Epithelial cell of proximal tubule (primary cell): ENCODE measurements around the gene KLHL26. TPM values are rescaled to one million over a fixed set of nuclear protein-coding genes. Genes with fewer than 3 reads are reported as not detected.

Experiments used
- DNase-seq: peaks from one replicate; pipeline ENCODE4 v3.0.0-alpha.2; 2011; ENCODE audit warnings: low read depth
- H3K4me3 ChIP-seq: 2 replicates; pipeline ENCODE4 v1.5.1; 2011; ENCODE audit warnings: low read depth, mild to moderate bottlenecking, low read length
- CTCF ChIP-seq: conservative IDR thresholded peaks from 2 replicates; pipeline ENCODE4 v1.5.1; 2012; ENCODE audit warnings: low read depth, mild to moderate bottlenecking, low read length
- total RNA-seq: library from RNA; depleted of rRNA; stranded (reverse); fragments of >200 nt; gene quantifications from 2 replicates; pipeline ENCODE4 v1.2.3, GENCODE V29; 2015

The KLHL26 gene
- total RNA-seq: 5.1 and 16.5 TPM in 2 replicates

GRCh38 chr19:18636969-18637629 is at the start of gene KLHL26:
Gene KLHL26, plus strand, starts transcription at chr19:18637028. Its CDS starts 27 bp downstream, at chr19:18637055.
- TF ChIP-seq CTCF: no peak
- peak within 1 kb of the TSS; percentile 93 for H3K4me3 ChIP-seq
- DNase-seq: no peak

GRCh38 chr19:18587561-18587960 is 49.3 kb upstream of the KLHL26 start:
- H3K4me3 ChIP-seq: no peak overlapping the region
- no peak for DNase-seq
- TF ChIP-seq CTCF: no peak

GRCh38 chr19:18587962-18588610 is 48.7 kb upstream of the KLHL26 start:
- H3K4me3 ChIP-seq: peak overlapping the region; percentile 91
- no peak for TF ChIP-seq CTCF
- no peak for DNase-seq

GRCh38 chr19:18588611-18589379 is 48.0 kb upstream of the KLHL26 start, which contains the start of gene REX1BD:
Gene REX1BD, plus strand, starts transcription at chr19:18588798. Its CDS starts 4 bp downstream, at chr19:18588802.
- peak within 1 kb of the TSS; percentile 91 for H3K4me3 ChIP-seq
- peak; percentile 79 for TF ChIP-seq CTCF
- DNase-seq: no peak

- TF ChIP-seq CTCF: no peak
- DNase-seq: no peak
- peak overlapping the region; percentile 91 for H3K4me3 ChIP-seq
These were observed 47.2 kb upstream of the KLHL26 start for GRCh38 chr19:18589380-18590272.
